HG02571 (cell line): ENCODE data around the gene PTPN14.

ENCODE experiments used
- ATAC-seq: cut with Tn5 transposase; IDR thresholded peaks from one replicate; pipeline ENCODE4 v1.9.1; 2021; ENCODE audit warnings: mild to moderate bottlenecking, moderate library complexity; ENCODE audit not compliant: unreplicated experiment

Gene PTPN14

GRCh38 chr1:214569357-214570004 is 18.1 kb upstream of the PTPN14 start:
- no peak for ATAC-seq

DNA sequence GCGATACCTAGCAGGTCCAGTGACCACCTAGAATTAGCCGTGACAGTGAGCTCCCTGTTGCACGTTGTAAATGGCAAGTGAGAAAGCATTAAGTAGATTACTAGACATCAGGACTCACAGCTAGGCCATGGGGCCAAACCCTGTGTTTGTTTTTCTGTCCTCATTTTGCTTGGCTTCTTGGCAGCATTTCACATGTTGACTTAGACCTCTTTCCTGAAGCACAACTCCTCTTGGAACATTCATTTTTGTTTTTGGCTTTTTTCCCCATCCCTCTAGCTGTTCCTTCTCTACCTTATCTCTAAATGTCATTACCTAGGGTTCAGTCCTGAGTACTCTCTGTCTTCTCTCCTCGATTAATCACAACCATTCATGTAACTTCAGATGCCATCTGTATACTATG is 16.9 kb upstream of the PTPN14 start:
- no peak for ATAC-seq

GRCh38 chr1:214567481-214567980 is 16.1 kb upstream of the PTPN14 start:
- no peak for ATAC-seq

DNA sequence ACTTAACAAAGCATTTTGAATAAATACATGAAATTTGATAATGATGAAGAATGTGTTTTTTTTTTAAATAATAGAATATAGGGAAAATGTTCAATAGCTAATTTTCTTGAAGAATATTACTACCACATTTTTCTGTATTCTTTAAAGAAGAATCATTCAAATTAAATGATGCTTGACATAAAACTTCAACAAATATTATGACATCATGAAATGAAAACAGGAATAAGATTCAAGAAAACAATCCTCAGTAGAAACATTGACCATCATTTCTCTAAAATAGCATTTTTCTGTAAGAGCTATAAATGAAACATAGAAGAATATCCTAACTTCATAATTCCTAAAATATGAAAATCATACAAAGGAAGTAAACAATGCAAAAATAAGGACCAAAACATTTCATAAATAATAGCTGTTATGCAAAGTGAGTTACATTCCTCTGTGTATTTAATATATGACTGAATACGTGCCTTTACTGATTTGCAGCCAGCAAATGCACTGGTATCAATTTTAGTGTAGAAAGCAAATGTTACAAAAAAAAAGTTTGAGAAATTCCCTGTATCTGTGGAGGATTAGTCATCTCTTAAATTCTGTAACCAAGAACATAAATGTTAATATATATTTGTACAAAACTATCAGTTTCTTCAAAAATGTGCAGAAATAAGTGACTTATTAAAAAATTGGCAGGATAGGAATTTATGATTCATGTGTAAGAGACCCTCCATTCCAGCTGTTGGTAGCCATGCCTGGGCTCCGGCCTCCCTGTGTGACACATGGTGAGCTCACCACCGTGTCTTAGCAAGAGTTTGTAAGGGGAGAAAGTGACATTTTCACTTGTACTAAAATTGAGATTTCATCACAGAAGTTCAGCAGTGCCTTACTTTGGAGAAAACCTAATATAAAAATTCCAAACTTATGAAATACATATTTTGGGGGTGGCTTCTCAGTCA is 15.0 kb upstream of the PTPN14 start:
- ATAC-seq: no peak

DNA sequence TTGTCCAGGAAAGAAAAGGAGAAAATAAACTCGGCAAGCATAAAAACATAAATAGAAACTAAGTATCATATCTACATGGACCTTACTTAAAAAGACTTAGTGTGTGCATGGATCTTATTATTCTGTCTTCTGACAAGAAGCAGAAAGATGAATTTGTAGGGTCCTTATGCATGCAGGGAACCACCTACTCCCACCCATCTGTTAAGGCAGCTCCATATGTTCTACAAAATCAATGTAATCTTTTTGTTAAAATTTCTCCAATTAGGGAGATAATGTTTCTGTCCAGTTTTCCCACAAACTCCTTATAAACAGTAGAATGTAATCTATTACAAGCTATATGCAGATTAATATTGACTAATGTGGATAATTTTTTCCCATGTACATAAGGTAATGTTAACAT is 13.9 kb upstream of the PTPN14 start:
- no peak for ATAC-seq

DNA sequence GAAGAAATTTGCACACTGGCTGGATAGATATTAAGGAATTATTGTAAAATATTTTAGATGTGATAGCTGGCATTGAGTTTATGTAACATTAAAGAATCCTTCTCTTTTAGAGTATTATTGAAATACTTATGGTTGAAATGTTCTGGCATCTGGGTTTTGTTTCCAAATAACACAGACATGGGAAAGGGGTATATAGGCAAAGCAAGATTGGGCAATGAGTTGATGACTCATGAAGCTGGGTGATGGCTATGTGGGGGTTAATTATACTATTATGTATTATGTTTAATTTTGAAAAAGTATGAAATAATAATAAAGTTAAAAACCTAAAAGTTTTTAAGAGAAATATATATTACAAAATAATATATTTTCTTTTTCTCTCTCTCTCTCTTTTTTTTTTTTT is 12.5 kb upstream of the PTPN14 start:
- no peak for ATAC-seq

DNA sequence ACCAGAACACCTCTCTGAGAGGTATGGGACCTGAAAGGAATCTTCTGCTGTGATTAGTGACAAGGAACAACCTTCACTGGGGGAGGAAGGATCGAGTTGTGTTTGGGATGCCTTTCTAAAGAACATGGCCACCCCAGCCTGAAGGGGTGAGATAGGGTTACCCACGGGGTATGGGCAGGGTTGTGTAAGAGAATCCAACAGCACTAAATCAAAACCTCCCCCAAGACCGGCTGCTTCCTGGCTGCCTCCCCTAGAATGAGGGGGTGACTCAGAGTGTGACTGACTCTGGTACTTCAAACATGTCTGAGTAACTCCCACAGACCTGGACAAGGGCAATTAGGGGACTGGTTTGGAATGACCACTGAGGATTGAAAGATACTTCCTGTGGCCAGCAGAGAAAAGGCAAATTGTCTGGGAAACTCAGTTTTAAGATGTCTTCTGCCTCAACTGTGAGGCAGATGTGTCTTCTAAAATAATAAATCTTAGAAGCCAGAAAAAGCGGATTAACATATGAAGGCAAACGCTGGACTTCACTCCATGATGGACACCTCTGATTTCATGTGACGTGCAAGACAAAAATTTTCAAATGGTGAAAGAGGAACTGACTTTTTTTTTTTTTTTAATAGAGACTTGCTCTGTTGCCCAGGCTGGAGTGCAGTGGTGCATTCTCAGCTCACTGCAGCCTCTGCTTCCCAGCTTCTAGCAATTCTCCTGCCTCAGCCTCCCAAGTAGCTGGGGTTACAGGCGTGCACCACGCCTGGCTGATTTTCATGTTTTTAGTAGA is 6.7 kb upstream of the PTPN14 start:
- peak; percentile 48 for ATAC-seq

- no peak for ATAC-seq
These were observed 1.8 kb upstream of the PTPN14 start for GRCh38 chr1:214553142-214553710.

DNA sequence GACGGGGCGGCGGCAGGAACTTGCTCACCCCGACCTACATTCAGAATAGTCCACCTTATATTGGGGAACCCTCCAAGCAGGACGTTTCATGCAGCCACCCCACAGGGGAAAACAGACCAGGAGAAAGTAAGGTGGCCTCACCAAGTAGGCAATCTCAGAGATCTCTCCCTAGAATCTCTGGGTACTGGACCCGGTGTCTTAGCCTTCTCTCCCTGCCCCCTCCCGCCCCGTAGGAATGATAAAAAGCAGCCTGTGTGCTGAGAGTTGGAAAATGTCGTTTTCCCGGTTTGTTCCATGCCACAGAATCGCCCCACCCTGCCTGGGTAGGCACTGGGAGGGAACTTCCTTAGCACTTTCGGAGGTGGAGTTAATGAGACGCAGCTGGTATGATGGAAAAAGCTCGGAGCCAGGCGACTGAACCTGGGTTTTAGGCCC is 789 bp upstream of the PTPN14 start:
- ATAC-seq: no peak

GRCh38 chr1:214550857-214551435 is 456 bp downstream of the PTPN14 start:
- no peak for ATAC-seq

DNA sequence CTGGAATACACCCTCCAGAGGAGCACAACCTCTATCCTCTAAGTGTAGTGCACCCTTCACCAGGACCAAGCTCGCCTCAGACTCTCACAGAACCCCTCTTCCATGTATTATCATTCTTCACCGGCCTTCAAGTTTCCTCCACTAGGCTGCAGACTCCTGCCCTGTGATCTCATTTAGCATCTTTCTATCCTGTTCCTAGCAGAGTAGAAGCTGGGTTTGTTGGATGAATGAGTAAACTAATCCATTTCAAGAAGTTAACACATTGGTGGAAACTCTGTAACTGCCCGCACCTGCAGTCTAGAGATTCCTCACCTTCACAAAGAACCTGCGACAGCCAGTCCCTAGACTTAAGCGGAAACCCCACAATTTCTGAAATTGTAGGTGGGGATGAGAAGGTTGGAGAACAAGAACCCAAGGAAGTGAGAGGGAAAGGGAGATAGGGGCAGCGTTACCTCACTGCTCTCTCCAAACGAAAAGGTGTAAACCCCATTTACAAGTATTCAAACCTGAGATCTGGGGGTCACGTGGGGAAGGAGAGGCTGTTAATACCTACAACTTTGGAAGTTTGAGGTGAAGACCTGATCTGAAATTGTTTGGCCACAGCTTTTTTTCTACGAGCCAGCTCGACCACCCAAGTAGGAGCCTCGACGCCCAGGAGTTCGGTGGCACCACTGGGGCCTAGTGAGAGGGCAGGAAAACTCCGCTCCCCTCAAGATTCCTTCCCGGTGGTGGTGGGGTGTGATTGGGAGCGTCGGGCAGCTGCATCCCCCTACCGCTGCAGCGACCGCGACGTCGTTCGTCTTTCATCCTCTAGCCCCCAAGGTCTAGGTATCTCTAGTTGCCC is 1.2 kb downstream of the PTPN14 start:
- no peak for ATAC-seq

- ATAC-seq: no peak
These were observed 1.8 kb downstream of the PTPN14 start for GRCh38 chr1:214549604-214550003.

- ATAC-seq: no peak
These were observed 2.4 kb downstream of the PTPN14 start for GRCh38 chr1:214548988-214549387.

DNA sequence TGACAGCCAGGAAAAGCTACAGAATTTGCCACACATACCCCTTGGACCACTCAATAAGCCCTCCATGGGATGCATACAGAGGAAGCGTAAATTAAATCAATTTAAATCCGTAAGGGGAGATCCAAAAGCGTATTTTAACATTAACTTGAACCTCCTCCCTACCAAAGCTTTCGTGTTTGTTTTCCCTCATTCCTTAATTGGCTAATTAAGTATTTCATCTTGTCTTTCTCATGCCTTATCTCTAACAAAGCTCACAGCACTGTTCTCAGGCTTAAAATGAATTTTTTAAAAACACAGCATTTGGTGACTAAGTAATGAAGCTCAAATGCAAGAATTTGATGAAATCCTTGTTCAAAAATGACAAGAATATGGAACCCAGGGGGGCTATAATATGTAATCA is 3.1 kb downstream of the PTPN14 start:
- ATAC-seq: no peak

DNA sequence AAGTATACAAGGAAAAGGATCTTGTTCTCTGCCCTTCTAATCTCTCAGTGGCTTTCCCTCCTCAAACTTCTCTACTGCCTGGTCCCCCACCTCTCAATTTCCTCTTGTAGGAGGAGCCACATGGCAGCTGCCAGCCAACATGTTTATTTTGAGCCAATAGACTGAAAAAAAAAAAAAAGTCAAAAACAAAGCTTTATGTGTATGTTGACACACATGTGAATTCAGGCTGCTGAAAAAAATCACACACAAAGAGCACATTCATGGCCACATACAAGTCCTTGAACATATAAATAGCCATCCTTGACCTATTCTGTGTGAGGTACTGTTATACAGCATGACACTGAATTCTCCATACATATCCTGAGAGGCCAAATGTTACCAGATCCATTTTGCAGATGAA is 3.7 kb downstream of the PTPN14 start:
- ATAC-seq: no peak

DNA sequence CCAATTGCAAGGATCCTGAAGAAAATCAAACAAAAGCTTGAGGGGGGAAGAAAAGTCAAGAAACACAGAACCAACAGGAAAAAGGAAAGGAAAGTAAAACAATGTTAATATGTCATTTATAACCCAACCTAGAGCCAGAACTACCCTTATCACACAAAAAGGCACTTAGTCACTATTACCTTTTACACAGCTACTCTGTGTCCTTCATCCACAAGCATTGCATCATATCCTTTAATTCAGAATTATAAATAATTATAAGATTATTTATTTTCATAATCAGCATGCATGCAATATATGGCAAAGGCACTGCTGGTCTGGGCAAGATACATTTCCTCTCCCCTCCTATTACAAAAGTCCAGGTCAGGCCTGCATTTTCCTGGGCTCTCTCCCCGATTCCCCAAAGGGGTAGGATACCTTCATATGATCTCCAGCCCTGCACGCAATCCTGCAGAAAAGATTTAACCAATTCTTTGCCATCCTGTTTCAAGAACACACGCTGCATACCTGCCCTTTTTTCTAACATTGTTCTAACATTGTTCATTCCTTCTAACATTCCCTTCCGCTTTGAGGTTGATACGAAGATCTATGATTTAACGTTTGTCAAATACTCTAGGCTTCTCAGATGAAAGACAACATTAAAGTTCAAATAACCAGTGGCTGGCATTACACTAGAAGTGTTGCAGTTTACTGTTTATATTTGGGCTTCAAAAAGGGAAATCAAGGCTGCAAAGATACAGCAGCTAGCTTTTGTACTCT is 4.3 kb downstream of the PTPN14 start:
- no peak for ATAC-seq

GRCh38 chr1:214546084-214546483 is 5.3 kb downstream of the PTPN14 start:
- no peak for ATAC-seq

DNA sequence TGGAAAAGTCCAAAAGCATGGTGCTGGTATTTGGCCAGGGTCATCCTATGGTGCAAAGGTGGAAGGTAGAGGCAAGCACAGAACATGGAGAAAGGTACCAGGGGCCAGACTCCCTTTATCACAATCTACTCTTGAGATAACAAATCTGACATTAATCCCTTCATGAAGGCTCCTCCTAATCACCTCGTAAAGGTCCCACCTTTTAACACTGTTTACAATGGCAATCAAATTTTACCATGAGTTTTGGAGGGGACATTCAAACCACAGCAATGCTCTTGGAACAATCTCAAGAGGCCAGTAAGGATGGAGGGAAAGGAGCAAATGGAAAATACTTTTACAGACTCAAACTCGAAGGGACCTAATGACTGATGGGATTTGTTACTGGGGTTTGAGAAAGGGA is 6.1 kb downstream of the PTPN14 start:
- no peak for ATAC-seq

GRCh38 chr1:214544791-214545190 is 6.6 kb downstream of the PTPN14 start:
- ATAC-seq: no peak
